T-helper 17 cell (primary cell): ENCODE data around the gene SLC50A1. TPM values are rescaled to one million over a fixed set of nuclear protein-coding genes. Genes with fewer than 3 reads are reported as not detected.

Experiments
- ATAC-seq: fragments of 150-1000 bp; cut with Tn5 transposase; 2 replicates; pipeline ENCODE4 v1.10.0; 2021; ENCODE audit warnings: mild to moderate bottlenecking, moderate library complexity
- DNase-seq, 3 donors: peaks; one replicate each; pipeline versions ENCODE4 v3.0.0 to v3.0.0-alpha.2; 2020 to 2021
- H3K9me3 ChIP-seq: one replicate; pipeline ENCODE4 v1.7.0; 2013; ENCODE audit warnings: low read length, mild to moderate bottlenecking; ENCODE audit not compliant: control insufficient read depth, poor library complexity, severe bottlenecking
- H3K27ac Mint-ChIP-seq: one replicate; pipeline ENCODE4 v1.8.0; 2022; ENCODE audit warnings: mild to moderate bottlenecking, moderate library complexity, mixed read lengths
- H3K27me3 Mint-ChIP-seq: one replicate; pipeline ENCODE4 v1.8.0; 2022; ENCODE audit warnings: mixed read lengths
- H3K36me3 Mint-ChIP-seq: one replicate; pipeline ENCODE4 v1.8.0; 2022; ENCODE audit warnings: low read depth, mixed read lengths
- H3K4me1 Mint-ChIP-seq: one replicate; pipeline ENCODE4 v1.8.0; 2022; ENCODE audit warnings: mild to moderate bottlenecking, mixed read lengths
- H3K4me3 Mint-ChIP-seq: one replicate; pipeline ENCODE4 v1.8.0; 2022; ENCODE audit warnings: mild to moderate bottlenecking, moderate library complexity, mixed read lengths
- total RNA-seq, 4 donors: library from RNA in 2 of 4; stranded (reverse) in 2 of 4; gene quantifications; one replicate each; pipeline ENCODE4 v1.2.3 and lab custom pipeline; 2022 to 2026

The SLC50A1 gene
- total RNA-seq, 2 donors from 2014 or later: 25.6 to 27.8 TPM

DNA sequence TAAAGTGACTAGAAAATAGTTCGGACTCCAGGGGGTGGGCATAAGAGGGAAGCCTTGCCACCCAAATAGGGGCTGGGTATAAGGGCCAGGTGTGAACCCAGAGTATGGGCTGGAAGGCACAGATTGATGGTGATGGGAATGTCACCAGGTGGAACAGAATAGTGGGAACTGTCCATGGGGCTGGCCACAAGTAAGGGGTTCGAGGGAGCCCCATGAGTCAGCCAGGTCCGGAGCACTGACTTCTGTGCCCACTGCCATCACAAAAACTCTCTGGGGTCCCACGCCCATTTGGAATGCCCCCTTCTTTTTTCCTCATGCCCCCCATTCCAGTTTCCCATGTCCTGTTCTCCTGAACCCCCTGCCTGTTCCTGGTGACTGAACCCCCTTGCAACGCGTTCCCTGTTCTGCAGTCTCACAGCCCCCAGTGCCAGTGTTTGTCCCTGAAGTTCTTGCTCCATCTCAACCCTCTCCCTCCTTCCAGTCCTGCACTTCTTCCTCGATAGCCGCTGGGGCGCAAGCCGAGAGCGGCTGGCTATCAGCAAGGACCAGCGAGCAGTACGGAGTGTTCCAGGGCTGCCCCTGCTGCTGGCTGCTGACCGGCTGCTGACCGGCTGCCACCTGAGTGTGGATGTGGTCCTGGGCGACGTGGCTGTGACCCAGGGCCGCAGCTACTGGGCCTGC is 45.9 kb downstream of the SLC50A1 start:
- Mint-ChIP-seq H3K27me3 (no peaks in the 10 kb centered on the region), H3K4me1 (peaks cover 9% of the 10 kb centered on the region), H3K36me3 (peaks cover 13% of the 10 kb centered on the region), H3K4me3 (no peak overlapping the region), H3K27ac (no peak overlapping the region)
- H3K9me3 ChIP-seq: no peaks in the 10 kb centered on the region
- no peak for DNase-seq
- no peak for ATAC-seq

GRCh38 chr1:155182052-155182550 is 46.4 kb downstream of the SLC50A1 start:
- ATAC-seq: no peak
- DNase-seq: no peak
- peaks cover 13% of the 10 kb centered on the region for H3K36me3 Mint-ChIP-seq
- no peak overlapping the region for H3K27ac Mint-ChIP-seq
- H3K4me3 Mint-ChIP-seq: no peak overlapping the region
- H3K4me1 Mint-ChIP-seq: peaks cover 11% of the 10 kb centered on the region
- no peaks in the 10 kb centered on the region for H3K9me3 ChIP-seq
- no peaks in the 10 kb centered on the region for H3K27me3 Mint-ChIP-seq

DNA sequence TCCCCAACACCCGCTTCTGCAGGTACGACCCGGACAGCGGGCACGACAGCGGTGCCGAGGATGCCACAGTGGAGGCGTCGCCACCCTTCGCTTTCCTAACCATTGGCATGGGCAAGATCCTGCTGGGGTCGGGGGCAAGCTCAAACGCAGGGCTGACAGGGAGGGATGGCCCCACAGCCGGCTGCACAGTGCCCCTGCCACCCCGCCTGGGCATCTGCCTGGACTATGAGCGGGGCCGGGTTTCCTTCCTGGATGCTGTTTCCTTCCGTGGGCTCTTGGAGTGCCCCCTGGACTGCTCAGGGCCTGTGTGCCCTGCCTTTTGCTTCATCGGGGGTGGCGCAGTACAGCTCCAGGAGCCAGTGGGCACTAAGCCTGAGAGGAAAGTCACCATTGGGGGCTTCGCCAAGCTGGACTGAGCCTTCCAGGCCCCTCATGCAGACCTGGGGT is 48.1 kb downstream of the SLC50A1 start:
- H3K36me3 Mint-ChIP-seq: peaks cover 15% of the 10 kb centered on the region

DNA sequence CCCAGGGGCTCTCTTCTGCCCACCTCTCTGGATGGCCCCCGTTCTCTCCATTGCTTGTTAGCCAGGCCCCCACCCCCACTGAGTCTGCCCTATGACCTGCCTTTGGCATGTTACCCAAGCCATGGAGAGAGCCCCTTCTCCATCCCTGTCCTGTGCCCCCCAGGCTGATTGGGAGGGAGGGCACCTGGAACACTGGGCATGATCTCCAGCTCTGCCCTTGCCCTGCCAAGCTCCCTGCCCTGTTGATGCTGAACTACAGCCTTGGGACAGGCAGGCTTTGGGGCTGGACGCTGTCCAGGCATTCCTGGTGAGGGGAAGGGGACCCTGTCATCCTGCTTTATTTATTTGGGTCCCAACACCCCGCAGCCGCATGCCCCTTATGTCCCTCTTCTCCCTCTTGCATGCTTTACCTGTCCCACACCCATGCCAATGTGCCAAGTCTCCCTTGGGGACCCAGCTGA is 48.7 kb downstream of the SLC50A1 start:
- Mint-ChIP-seq H3K36me3 (peaks cover 12% of the 10 kb centered on the region), H3K27ac (no peak overlapping the region), H3K27me3 (no peaks in the 10 kb centered on the region), H3K4me3 (no peak overlapping the region), H3K4me1 (peaks cover 14% of the 10 kb centered on the region)
- ATAC-seq (no peak), DNase-seq (no peak)
- no peaks in the 10 kb centered on the region for H3K9me3 ChIP-seq

More for the DNA sequence above, 48.1 kb downstream of the SLC50A1 start:
- Mint-ChIP-seq H3K27me3 (no peaks in the 10 kb centered on the region), H3K27ac (no peak overlapping the region), H3K4me3 (no peak overlapping the region), H3K4me1 (peaks cover 14% of the 10 kb centered on the region)
- H3K9me3 ChIP-seq: no peaks in the 10 kb centered on the region
- no peak for ATAC-seq
- DNase-seq: no peak

DNA sequence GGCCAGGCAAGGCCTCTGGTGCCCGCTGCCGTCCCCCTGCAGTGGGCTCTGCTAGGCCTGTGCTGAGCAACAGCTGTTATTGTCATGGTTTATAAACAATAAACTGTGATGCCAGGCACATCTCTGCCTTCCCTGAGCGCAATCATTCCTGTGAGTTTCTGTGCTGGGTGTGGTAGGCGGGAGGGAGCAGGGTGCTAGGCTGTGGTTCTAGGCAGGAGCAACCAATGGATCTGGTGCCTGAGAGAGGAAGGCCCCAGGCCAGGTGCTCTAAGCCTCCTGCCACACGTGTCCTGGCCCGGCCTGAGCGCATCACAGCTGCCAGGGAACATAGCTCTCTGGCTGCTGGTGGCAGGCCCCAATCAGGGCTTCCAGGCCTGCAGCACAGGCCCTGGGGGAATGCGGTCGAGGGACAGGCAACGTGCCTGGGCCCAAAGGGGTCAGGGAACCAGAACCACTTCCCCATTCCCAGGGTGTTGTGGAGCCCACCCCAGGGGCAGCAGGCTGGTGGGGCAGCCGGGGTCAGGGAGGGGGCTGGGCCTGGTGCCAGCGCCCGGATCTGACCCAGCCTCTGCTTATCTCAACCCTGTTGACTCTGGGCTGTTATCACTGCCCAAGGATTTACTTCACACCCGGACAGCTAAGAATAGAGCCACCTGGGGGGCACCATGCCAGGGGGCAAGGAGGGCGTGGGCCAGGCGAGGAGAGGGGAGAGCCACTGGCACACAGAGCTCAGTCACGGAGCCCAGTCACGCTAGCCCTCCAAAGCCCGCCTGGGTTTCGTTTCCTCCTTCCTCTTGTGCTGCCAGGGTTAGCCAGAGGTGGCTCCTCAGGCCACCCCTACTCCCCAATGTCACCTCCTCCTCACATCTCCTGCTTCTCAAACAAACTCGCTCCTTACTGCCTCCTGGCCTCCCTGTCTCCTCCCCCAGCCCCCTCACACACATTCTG is 49.5 kb downstream of the SLC50A1 start:
- H3K4me3 Mint-ChIP-seq: no peak overlapping the region
- peaks cover 14% of the 10 kb centered on the region for H3K4me1 Mint-ChIP-seq
- no peaks in the 10 kb centered on the region for H3K9me3 ChIP-seq
- H3K27ac Mint-ChIP-seq: no peak overlapping the region
- peaks cover 9% of the 10 kb centered on the region for H3K36me3 Mint-ChIP-seq
- H3K27me3 Mint-ChIP-seq: no peaks in the 10 kb centered on the region
- DNase-seq (peak in 1 of 3 donors; percentile 1), ATAC-seq (peak; percentile 72)

GRCh38 chr1:155185783-155186066 is 50.1 kb downstream of the SLC50A1 start:
- peaks cover 14% of the 10 kb centered on the region for H3K4me1 Mint-ChIP-seq
- no peaks in the 10 kb centered on the region for H3K9me3 ChIP-seq
- no peak overlapping the region for H3K4me3 Mint-ChIP-seq
- no peaks in the 10 kb centered on the region for H3K27me3 Mint-ChIP-seq
- H3K27ac Mint-ChIP-seq: peak overlapping the region; percentile 34
- H3K36me3 Mint-ChIP-seq: peaks cover 9% of the 10 kb centered on the region
- DNase-seq (no peak), ATAC-seq (no peak)

DNA sequence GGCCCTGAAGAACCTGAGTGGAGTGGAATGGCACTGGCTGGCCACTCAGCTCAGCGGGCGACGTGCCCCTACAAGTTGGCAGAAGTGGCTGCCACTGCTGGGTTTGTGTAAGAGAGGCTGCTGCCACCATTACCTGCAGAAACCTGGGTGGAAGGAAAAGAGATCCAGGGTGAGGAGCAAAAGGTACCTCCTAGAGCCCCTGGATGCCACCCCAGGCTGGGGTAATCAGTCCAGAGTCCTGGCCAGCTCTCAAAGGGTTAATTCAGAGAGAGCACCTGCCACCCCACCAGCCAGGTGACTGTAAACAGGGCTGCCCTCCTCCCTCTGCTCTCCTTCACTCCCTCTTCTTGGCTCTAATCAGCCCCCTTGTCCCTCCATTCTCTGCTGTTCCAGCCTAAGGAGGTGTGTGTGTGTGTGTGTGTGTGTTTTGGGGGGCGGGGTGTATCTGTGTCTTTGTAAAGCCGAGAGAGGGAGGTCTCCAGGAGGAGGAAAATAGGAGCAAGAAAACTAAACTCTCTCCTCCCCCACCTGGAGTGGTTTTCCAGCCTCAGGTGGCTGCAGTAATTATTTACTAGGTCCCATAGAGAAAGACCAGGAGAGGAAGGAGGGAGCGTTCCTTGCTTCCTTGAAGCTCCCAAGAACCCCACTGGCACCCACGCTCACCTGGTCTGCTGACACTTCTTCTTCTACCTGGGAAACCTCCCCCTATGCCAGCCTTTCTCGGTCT is 50.6 kb downstream of the SLC50A1 start:
- no peaks in the 10 kb centered on the region for H3K9me3 ChIP-seq
- peak in 1 of 3 donors; percentile 3 for DNase-seq
- peaks cover 9% of the 10 kb centered on the region for H3K36me3 Mint-ChIP-seq
- peak overlapping the region; percentile 34 for H3K27ac Mint-ChIP-seq
- no peak overlapping the region for H3K4me3 Mint-ChIP-seq
- no peak for ATAC-seq
- no peaks in the 10 kb centered on the region for H3K27me3 Mint-ChIP-seq
- peaks cover 14% of the 10 kb centered on the region for H3K4me1 Mint-ChIP-seq

- H3K27me3 Mint-ChIP-seq: no peaks in the 10 kb centered on the region
- peak overlapping the region; percentile 34 for H3K27ac Mint-ChIP-seq
- no peaks in the 10 kb centered on the region for H3K9me3 ChIP-seq
- peak overlapping the region; percentile 31 for H3K4me3 Mint-ChIP-seq
- no peak for ATAC-seq
- peaks cover 14% of the 10 kb centered on the region for H3K4me1 Mint-ChIP-seq
- peak in 1 of 3 donors; percentile 2 for DNase-seq
- peaks cover 9% of the 10 kb centered on the region for H3K36me3 Mint-ChIP-seq
These were observed 51.3 kb downstream of the SLC50A1 start for GRCh38 chr1:155186794-155187455.

DNA sequence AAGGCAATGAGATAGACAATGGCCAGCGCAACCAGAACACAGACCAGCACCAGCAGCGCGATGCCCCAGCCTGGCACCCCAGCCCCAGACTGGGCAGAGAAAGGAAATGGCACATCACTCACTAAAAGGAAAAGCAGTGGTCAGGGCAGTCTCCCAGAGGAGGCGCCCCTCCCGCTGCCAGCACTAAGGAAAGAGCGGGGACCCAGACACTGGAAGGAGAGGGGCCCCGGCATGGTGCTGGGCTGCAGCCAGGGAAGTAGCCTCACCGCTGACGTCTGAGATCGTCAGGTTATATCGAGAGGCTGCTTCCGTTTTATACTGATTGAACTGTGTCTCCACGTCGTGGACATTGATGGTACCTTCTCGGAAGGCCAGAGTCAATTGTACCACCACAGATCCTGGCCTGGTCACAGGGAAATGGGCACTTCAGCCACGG is 51.8 kb downstream of the SLC50A1 start:
- H3K27ac Mint-ChIP-seq: peak overlapping the region; percentile 80

DNA sequence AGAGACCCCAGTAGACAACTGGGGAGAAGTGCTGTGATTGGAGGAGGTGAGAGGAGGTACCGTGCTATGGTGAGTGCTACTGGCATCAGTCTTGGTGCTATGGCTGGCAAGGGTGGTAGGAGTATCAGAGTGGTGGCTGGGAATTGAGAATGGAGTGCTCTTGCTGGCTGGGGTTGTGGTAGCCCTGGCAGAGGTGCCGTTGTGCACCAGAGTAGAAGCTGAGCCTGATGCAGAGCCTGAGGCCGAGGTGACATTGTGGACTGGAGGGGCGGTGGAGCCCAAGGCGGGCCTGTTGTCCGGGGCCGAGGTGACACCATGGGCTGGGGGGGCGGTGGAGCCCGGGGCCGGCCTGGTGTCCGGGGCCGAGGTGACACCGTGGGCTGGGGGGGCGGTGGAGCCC is 52.6 kb downstream of the SLC50A1 start:
- no peaks in the 10 kb centered on the region for H3K27me3 Mint-ChIP-seq
- H3K36me3 Mint-ChIP-seq: peaks cover 8% of the 10 kb centered on the region
- H3K9me3 ChIP-seq: no peaks in the 10 kb centered on the region
- ATAC-seq (no peak), DNase-seq (peak in 1 of 3 donors; percentile 2)
- peak overlapping the region; percentile 64 for H3K4me3 Mint-ChIP-seq
- peaks cover 20% of the 10 kb centered on the region for H3K4me1 Mint-ChIP-seq
- H3K27ac Mint-ChIP-seq: peak overlapping the region; percentile 80

More for the DNA sequence above, 51.8 kb downstream of the SLC50A1 start:
- peaks cover 20% of the 10 kb centered on the region for H3K4me1 Mint-ChIP-seq
- H3K27me3 Mint-ChIP-seq: no peaks in the 10 kb centered on the region
- H3K9me3 ChIP-seq: no peaks in the 10 kb centered on the region
- no peak for DNase-seq
- H3K36me3 Mint-ChIP-seq: peaks cover 11% of the 10 kb centered on the region
- H3K4me3 Mint-ChIP-seq: peak overlapping the region; percentile 31
- ATAC-seq: no peak
